GM19397 (cell line): ENCODE measurements around the gene POLR2E.
A peak's percentile ranks its signal among the peaks of the same experiment; 100 is the strongest.
"Not testable (repeated sequence)": the region's sequence is repeated elsewhere in the genome, so short reads cannot be mapped to it uniquely, and the experiment has no call there.

Source experiments
- ATAC-seq: cut with Tn5 transposase; IDR thresholded peaks from one replicate; pipeline ENCODE4 v1.9.1; 2021; ENCODE audit warnings: mild to moderate bottlenecking, moderate library complexity; ENCODE audit not compliant: unreplicated experiment

POLR2E gene

GRCh38 chr19:1126984-1127760 is 32.0 kb upstream of the POLR2E start:
- ATAC-seq: no peak

- ATAC-seq: no peak
Observed at GRCh38 chr19:1125601-1126467, 30.7 kb upstream of the POLR2E start.

DNA sequence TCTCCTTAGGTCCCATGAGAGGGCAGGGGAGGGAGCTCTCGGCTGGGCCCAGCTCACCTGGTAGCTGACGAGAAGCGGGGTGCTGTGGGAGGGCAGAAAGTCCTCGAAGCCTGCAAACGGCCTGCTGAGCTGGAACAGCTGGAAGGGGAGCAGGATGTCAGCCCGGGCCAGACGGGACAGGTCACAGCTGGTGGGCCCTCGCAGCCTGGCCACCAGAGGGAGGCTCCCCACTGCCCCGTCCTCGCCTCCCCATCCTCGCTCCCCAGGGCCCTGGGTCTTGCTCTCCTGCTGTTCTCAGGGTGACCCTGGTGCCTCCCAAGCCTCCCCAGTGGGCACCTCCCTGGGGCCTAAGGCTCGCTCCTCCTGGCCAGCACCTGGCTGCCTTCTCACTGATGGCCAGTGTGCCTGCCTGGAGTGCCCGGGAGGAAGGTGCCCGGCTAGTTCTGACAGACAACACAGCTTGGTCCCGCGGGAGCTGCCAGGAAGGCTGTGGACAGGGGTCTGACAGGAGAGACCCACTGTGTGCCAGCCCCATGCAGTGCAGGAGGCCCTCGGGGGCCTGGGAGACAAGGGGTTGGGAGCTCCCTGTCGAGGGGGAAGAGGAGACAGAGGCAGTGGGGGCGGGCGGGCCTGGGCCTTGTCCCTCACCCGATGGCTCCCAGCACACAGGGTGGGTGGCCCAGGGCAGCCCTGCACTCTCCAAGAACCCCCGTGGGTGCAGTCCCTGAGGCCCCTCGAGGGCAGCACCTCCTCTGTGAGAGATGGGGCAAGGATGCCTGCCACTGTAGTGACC is 28.9 kb upstream of the POLR2E start:
- no peak for ATAC-seq

GRCh38 chr19:1123381-1123780 is 28.2 kb upstream of the POLR2E start:
- ATAC-seq: no peak

DNA sequence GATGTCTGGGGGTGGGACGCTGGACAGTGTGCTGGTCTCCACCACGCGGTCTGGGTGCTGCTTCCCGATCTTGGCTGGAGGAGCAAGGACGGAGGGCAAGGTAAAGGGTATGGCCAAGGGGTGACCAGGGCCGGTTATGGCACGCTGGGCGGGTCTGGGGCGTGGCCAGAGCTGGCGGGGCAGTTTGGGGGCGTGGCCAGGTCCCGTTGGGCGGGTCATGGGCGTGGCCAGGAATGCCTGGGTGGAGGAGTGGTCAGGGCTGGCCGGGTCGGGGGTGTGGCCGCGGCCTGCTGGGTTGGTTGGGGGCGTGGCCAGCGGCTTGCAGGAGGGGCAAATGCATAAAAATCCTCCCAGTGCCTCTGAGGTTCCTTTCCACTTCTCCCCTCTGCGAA is 27.8 kb upstream of the POLR2E start:
- ATAC-seq: no peak

- ATAC-seq: no peak
Observed at GRCh38 chr19:1122021-1122971, 27.1 kb upstream of the POLR2E start.

- ATAC-seq: no peak
Observed at GRCh38 chr19:1121395-1121794, 26.2 kb upstream of the POLR2E start.

- ATAC-seq: no peak
Observed at GRCh38 chr19:1119475-1120217, 24.5 kb upstream of the POLR2E start.

DNA sequence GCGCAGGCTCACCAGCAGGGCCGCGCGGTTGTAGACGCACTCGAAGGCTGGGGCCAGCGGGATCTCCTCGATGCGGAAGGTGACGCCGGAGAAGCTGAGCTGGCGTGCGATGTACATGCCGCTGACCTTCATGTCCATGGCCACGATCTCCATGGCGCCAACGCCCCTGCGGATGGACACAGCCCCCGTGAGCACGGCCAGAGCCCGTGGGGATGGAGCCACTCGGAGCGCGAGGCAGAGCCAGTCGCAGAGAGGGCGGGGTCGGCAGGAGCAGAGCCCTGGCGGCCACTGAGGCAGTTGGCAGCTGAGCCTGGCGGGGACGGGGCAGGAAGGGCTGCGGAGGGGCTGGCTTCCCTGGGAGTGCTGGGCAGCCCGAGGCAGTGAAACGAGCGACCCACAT is 23.8 kb upstream of the POLR2E start:
- ATAC-seq: no peak

DNA sequence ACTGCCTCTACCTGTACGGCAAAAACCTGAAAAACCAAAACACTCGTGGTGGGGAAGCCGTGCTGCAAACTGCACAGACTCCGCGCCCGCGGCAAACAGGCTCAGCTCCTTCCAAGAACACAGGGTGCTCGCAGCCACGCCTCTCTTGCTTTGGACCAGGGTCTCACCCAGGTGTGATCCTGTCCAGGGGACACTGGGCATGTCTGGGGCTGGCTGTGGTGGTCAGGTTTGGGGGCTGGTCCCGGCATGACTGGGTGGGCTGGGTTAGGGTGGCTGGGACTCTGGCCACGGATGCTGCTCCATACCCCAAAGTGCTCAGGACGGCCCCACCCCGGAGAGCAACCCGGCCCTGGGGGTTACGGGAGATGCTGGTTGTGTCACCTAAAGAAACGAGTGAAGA is 22.5 kb upstream of the POLR2E start:
- ATAC-seq: no peak

DNA sequence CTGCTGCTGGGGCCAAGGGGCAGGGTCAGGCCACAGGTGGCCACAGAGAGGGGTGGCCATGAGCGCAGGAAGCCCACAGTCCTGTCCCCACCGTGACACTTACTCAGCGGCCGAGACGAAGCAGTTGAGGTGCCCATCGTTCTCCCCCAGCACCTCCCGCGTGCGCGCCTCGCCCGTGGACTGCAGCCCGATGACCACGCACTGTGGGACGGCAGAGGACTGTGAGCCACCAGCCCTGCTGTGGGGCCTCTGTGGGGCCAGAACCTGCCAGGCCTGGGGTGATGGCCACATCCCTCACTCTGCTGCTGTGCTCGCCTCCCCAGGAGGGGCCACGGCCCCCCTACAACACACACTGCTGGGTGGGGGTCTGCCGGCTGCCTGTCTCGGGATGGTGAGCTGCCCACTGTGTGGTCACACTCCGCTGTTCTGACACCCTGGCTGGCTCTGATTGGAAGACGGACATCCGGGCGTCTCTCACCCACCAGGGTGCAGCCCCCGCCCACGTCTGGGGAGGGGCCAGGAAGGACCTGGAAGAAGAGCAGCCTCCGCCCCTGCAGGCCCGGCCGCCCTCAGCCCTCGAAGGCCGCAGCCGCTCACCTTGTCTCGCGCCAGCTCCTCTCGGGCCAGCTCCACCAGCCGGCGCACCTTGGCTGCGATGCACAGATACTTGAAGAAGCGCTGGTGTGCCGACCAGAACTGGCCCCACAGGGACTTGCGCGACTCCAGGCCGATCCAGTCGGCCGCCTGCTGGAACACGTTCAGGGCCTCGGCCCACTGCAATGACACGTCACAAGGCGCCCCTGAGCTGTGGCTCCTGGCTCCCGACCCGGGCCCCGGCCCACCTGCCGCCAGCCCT is 21.8 kb upstream of the POLR2E start:
- no peak for ATAC-seq

- no peak for ATAC-seq
Observed at GRCh38 chr19:1115646-1116420, 20.7 kb upstream of the POLR2E start.

GRCh38 chr19:1114728-1115127 is 19.6 kb upstream of the POLR2E start:
- not testable (repeated sequence) for ATAC-seq

- no peak for ATAC-seq
Observed at GRCh38 chr19:1113986-1114483, 18.9 kb upstream of the POLR2E start.

DNA sequence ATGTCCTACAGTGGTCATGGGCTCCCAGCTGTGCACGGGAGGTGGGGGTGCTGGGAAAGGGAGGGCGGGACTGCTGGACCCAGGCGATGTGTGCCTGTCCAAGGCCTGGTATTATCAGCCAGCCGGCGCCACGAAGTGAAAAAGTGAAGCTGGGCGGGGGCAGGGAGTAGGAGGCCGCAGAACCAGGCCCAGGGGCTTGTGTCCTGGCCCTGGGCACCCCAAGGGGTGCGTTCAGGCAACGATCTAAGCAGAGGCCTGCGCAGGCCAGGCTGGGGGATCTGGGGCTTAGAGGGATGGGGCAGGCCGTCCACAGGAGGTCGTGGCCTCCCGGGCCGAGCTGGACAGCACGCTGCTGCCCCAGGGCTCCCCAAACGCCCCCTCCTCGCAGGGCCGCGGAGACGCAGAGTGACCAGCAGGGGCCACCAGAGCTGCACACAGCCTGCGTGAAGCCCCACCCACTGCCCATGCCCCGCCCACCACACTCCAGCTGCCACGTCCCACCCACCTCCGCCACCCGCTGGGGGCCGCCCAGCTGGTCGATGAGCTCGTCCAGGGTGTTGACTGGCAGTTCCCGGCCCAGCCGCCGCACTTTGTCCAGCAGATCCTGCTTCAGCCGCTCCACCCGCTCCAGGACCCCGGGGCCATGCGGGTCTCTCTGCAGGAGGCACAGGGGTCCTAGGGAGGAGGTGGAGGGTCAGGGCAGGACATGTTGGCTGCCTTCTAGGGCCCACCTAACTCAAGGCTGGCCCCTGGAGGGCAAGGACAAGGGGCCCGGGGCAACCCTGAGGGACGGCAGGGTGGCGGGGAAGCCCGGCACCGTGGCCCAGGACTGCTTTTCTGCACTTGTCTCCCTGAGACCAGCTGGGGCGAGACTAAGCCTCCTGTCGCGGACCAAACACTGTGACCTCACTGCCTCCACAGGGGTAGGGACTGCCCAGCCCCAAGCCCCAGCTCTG is 18.1 kb upstream of the POLR2E start:
- peak; percentile 49 for ATAC-seq

DNA sequence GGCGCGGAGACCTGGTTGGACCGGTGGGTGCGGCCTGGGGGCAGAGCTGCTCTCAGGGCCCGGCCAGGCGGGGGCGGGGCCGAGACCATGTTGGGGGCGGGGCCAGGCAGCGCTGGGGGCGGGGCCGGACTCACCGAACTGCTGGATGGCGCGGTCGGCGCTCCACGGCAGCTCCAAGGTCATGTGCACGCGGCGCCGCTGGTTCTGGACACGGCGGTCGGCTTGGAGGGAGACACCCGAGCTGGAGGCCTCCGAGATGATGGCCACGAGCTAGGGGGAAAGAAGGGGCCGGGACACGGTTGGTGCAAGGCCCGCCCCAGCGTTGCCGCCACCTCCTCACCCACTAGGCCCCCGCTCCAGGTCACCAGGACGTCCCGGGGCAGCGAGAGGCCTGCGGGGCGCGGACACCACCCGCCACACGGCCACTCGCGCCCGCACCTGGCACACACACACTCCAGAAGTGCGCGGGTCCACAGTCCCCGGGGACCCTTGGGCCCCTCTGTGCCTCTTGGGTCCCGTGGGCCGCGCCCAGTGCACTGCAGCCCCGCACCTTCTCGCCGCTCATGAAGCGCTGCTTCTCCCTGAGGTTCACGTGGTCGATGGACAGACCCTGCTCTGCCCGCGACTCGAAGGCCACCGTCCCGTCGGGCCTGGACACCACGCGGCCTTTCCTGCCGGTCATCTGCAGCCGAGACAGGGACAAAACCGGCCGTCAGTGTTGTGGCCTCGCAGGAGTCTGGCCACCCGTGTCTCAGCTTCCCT is 17.3 kb upstream of the POLR2E start:
- ATAC-seq: no peak
